ENCODE data around the gene PELI1. TPM values are rescaled to one million over a fixed set of nuclear protein-coding genes. Genes with fewer than 3 reads are reported as not detected.

Gene PELI1
- 16.0 and 87.3 TPM in 2 replicates for total RNA-seq

GRCh38 chr2:64144057-64145013 is at the start of gene PELI1:
TSS of gene PELI1 (minus strand) at chr2:64144420. CDS start at chr2:64108310, 36,110 bp downstream.

Other genes starting within 250 kb of the PELI1 start
- 12.8 and 25.2 TPM in 2 replicates for gene VPS54, start 125.0 kb downstream of the PELI1 start, total RNA-seq